Adrenal gland (tissue), 5 donors: ENCODE results near the gene DYNLL1.

Source experiments
- POLR2A ChIP-seq, 2 donors: fragments of 450-650 bp; IDR thresholded peaks; one replicate each; pipeline ENCODE4 v1.6.1; 2017; ENCODE audit warnings: antibody characterized with exemption in 2 of 2, mild to moderate bottlenecking in 2 of 2, moderate library complexity in 1 of 2
- TF ChIP-seq, protein P1 (sequence below), 6 experiments: fragments of 450-650 bp in 4 of 6; fragments of 200-600 bp in 2 of 6; sonication (generic) in 1 of 6; IDR thresholded peaks; 1 replicate in 5 of 6; 2 replicates in 1 of 6; pipeline versions ENCODE4 v1.5.1 to v1.8.0; 2016 to 2021; ENCODE audit warnings: antibody characterized with exemption in 6 of 6, mild to moderate bottlenecking in 2 of 6, moderate library complexity in 1 of 6
- donor health status: DM: no; HTN: no; CAD: no.

DNA sequence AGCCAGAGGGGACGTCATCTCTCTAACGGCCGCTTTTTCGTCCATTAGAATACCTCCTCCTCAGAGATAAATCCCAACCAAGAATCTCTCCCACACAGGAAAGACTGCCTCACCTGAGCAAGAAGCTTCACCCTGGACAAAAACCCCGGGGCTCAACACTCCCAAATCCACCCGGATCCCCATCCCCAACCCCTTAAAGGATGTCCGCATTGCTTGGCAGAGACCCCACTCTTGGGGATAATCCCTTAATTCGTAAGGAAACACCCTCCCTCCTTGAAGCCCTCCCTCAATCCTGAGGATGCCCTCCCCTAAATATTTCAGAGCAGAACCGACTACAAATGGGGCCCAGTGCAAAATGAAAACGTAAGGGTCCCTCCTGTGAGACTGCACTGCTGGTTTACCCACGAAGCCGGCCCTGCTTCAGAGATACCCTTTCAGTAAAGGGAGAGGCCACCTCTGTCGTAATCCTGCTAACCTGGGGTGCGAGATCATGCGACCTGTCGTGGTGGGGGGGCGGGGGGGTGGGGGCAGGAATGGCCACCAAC is 655 bp upstream of the DYNLL1 start:
- TF ChIP-seq, protein P1, sequence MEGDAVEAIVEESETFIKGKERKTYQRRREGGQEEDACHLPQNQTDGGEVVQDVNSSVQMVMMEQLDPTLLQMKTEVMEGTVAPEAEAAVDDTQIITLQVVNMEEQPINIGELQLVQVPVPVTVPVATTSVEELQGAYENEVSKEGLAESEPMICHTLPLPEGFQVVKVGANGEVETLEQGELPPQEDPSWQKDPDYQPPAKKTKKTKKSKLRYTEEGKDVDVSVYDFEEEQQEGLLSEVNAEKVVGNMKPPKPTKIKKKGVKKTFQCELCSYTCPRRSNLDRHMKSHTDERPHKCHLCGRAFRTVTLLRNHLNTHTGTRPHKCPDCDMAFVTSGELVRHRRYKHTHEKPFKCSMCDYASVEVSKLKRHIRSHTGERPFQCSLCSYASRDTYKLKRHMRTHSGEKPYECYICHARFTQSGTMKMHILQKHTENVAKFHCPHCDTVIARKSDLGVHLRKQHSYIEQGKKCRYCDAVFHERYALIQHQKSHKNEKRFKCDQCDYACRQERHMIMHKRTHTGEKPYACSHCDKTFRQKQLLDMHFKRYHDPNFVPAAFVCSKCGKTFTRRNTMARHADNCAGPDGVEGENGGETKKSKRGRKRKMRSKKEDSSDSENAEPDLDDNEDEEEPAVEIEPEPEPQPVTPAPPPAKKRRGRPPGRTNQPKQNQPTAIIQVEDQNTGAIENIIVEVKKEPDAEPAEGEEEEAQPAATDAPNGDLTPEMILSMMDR (IDR thresholded peaks at IDR 0.05) = no peak
- TF ChIP-seq POLR2A (IDR thresholded peaks at IDR 0.05) = no peak
